Caco-2 (cell line): ENCODE data around the gene IQGAP1. TPM values are rescaled to one million over a fixed set of nuclear protein-coding genes. Genes with fewer than 3 reads are reported as not detected.

ENCODE experiments used
- BruUV-seq: library from RNA; stranded (reverse); fragments of 400-500 nt; replicated peaks from 2 replicates; lab custom pipeline; 2021; lab: Mats Ljungman, UMichigan
- CTCF ChIA-PET: fragments of 300-600 bp; sonication (Branson Sonifier 250); formaldehyde crosslinking; loops from one replicate; lab custom pipeline; 2022; ENCODE audit warnings: antibody characterized with exemption; lab: Charles Lee
- POLR2A ChIA-PET: fragments of 300-600 bp; sonication (Branson Sonifier 250); formaldehyde crosslinking; loops from one replicate; lab custom pipeline; 2022; ENCODE audit warnings: antibody characterized with exemption; lab: Charles Lee
- DNase-seq, 2 experiments: peaks; one replicate each; pipeline versions ENCODE4 v3.0.0 to v3.0.0-alpha.2; 2020 to 2022
- H3K27me3 ChIP-seq: replicated peaks from 2 replicates; pipeline ENCODE4 v1.6.0; 2011; ENCODE audit warnings: low read length; ENCODE audit not compliant: control insufficient read depth, insufficient read depth
- H3K36me3 ChIP-seq: 2 replicates; pipeline ENCODE4 v1.5.1; 2011; ENCODE audit warnings: low read length; ENCODE audit not compliant: control insufficient read depth, insufficient read depth
- H3K4me1 ChIP-seq: fragments of 250-450 bp; sonication (Bioruptor Pico); 2 replicates; pipeline ENCODE4 v1.5.1; 2020; ENCODE audit warnings: mild to moderate bottlenecking
- H3K4me3 ChIP-seq: 2 replicates; pipeline ENCODE4 v1.5.1; 2011; ENCODE audit warnings: low read depth, mild to moderate bottlenecking, control low read depth, low read length
- H3K9me3 ChIP-seq: fragments of 250-450 bp; sonication (Bioruptor Pico); 2 replicates; pipeline ENCODE4 v1.5.1; 2020; ENCODE audit warnings: mild to moderate bottlenecking, moderate library complexity
- H3K27ac Mint-ChIP-seq: one replicate; pipeline ENCODE4 v1.8.0; 2022; ENCODE audit warnings: mixed read lengths; ENCODE audit not compliant: unreplicated experiment
- H3K27me3 Mint-ChIP-seq: one replicate; pipeline ENCODE4 v1.8.0; 2022; ENCODE audit warnings: mixed read lengths; ENCODE audit not compliant: insufficient read depth, unreplicated experiment
- H3K36me3 Mint-ChIP-seq: one replicate; pipeline ENCODE4 v1.8.0; 2022; ENCODE audit warnings: mild to moderate bottlenecking, mixed read lengths; ENCODE audit not compliant: insufficient read depth, unreplicated experiment
- H3K4me1 Mint-ChIP-seq: one replicate; pipeline ENCODE4 v1.8.0; 2022; ENCODE audit warnings: low read depth, mixed read lengths; ENCODE audit not compliant: unreplicated experiment
- H3K4me3 Mint-ChIP-seq: one replicate; pipeline ENCODE4 v1.8.0; 2022; ENCODE audit warnings: mild to moderate bottlenecking, moderate library complexity, mixed read lengths; ENCODE audit not compliant: unreplicated experiment
- H3K9me3 Mint-ChIP-seq: one replicate; pipeline ENCODE4 v1.8.0; 2022; ENCODE audit warnings: mixed read lengths; ENCODE audit not compliant: unreplicated experiment
- intact Hi-C: fragments of 100-400 bp; cut with micrococcal nuclease; formaldehyde crosslinking; loops from one replicate; pipeline ENCODE4 v1.10.0; 2022; ENCODE audit not compliant: unreplicated experiment
- total RNA-seq: library from RNA; stranded (reverse); gene quantifications from 2 replicates; pipeline ENCODE4 v1.2.3, GENCODE V29; 2022
- TF ChIP-seq, protein P1 (sequence below), 2 experiments: fragments of 200-600 bp in 1 of 2; IDR thresholded peaks; 1 replicate in 1 of 2; 2 replicates in 1 of 2; pipeline versions ENCODE4 v1.5.1 to v1.8.0; 2011 to 2022; ENCODE audit warnings: antibody characterized with exemption in 1 of 2, control low read depth in 1 of 2, inconsistent platforms in 1 of 2, low read depth in 1 of 2, low read length in 1 of 2, mild to moderate bottlenecking in 1 of 2, moderate library complexity in 1 of 2; ENCODE audit not compliant: insufficient read depth in 1 of 2, severe bottlenecking in 1 of 2, unreplicated experiment in 1 of 2

Gene IQGAP1
- total RNA-seq, 1 experiment from 2014 or later = 142 TPM

DNA sequence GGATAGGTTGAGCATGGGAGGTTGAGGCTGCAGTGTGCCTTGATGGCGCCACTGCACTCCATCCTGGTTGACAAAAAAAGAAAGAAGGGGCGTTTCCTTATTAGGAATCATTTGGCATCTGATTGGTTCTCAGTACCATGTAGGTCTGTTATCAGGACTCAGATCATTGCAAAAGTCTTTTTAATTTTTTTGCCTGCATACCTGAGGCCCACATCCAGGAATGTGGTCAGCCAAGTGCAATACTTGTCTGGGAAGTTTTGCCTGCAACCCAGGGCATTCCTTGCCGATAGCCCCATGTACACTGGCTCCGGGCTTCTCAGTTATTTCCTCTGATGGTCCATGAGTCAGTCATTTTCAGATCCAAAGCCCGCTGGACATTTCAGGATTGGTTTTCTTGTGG, 91.6 kb downstream of the IQGAP1 start:
- H3K36me3 Mint-ChIP-seq = peaks cover 61% of the 10 kb centered on the region
- H3K4me1 Mint-ChIP-seq = peaks cover 41% of the 10 kb centered on the region
- intact Hi-C loops = loop anchor here (1.0 kb wide), 1 partner anchor 66 kb away; no protein-coding TSS in a partner anchor
- no TSS peak for BruUV-seq
- peak overlapping the region; percentile 57 for H3K4me3 Mint-ChIP-seq
- Histone ChIP-seq H3K9me3 (no peaks in the 10 kb centered on the region), H3K4me3 (no peak overlapping the region), H3K27me3 (no peaks in the 10 kb centered on the region), H3K36me3 (no peaks in the 10 kb centered on the region; the same call in 1 of the 2 replicates), H3K4me1 (peaks cover 29% of the 10 kb centered on the region)
- TF ChIP-seq, protein P1, sequence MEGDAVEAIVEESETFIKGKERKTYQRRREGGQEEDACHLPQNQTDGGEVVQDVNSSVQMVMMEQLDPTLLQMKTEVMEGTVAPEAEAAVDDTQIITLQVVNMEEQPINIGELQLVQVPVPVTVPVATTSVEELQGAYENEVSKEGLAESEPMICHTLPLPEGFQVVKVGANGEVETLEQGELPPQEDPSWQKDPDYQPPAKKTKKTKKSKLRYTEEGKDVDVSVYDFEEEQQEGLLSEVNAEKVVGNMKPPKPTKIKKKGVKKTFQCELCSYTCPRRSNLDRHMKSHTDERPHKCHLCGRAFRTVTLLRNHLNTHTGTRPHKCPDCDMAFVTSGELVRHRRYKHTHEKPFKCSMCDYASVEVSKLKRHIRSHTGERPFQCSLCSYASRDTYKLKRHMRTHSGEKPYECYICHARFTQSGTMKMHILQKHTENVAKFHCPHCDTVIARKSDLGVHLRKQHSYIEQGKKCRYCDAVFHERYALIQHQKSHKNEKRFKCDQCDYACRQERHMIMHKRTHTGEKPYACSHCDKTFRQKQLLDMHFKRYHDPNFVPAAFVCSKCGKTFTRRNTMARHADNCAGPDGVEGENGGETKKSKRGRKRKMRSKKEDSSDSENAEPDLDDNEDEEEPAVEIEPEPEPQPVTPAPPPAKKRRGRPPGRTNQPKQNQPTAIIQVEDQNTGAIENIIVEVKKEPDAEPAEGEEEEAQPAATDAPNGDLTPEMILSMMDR (IDR thresholded peaks at IDR 0.05; ENCODE audit: insufficient read depth in 1 of 2, low read depth in 1 of 2, low read length in 1 of 2, severe bottlenecking in 1 of 2, unreplicated experiment in 1 of 2) = no peak
- no peaks in the 10 kb centered on the region for H3K27me3 Mint-ChIP-seq
- ChIA-PET POLR2A (interaction anchor here (0.5 kb wide), 2 partner anchors 29 to 51 kb away, joined by 3 to 4 read pairs; no protein-coding TSS in a partner anchor), CTCF (interaction anchor here (0.6 to 2.0 kb wide), 5 partner anchors 10 to 228 kb away, joined by 3 to 11 read pairs (median 5); no protein-coding TSS in a partner anchor)
- H3K9me3 Mint-ChIP-seq = no peaks in the 10 kb centered on the region
- peak; percentile 88 for DNase-seq
- H3K27ac Mint-ChIP-seq = peak overlapping the region; percentile 90

DNA sequence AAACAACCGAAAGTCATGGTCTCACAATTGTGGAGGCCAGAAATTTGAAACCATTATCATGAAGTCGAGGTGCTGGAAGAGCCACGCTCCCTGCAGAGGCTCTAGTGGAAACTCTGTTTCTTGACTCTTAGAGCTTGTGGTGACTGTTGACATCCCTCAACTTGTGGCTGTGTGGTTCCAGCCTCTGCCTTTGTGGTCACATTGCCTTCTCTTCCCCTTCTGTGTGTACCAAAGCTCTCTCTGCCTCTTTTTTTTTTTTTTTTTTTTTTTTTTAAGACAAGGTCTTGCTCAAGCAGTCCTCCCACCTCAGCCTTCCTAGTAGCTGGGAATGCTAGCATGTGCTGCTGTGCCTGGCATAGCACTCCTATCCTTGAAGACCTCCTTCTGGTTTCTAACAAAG, 93.0 kb downstream of the IQGAP1 start:
- POLR2A ChIA-PET = interaction anchor here (0.6 to 1.1 kb wide), 2 partner anchors 68 to 114 kb away, joined by 3 to 8 read pairs; no protein-coding TSS in a partner anchor
- CTCF ChIA-PET = interaction anchor here (0.7 to 2.9 kb wide), 6 partner anchors 68 to 352 kb away, joined by 3 to 32 read pairs (median 6); partner anchors contain the start of gene ZNF774
- Mint-ChIP-seq H3K27me3 (no peaks in the 10 kb centered on the region), H3K9me3 (no peaks in the 10 kb centered on the region), H3K4me3 (no peak overlapping the region), H3K27ac (peak overlapping the region; percentile 86), H3K36me3 (peaks cover 67% of the 10 kb centered on the region), H3K4me1 (peaks cover 41% of the 10 kb centered on the region)
- TF ChIP-seq, protein P1 (IDR thresholded peaks at IDR 0.05; ENCODE audit: insufficient read depth in 1 of 2, low read depth in 1 of 2, low read length in 1 of 2, severe bottlenecking in 1 of 2, unreplicated experiment in 1 of 2) = no peak
- intact Hi-C loops = no loop called here
- Histone ChIP-seq H3K4me3 (no peak overlapping the region), H3K27me3 (no peaks in the 10 kb centered on the region), H3K36me3 (no peaks in the 10 kb centered on the region; the same call in 1 of the 2 replicates), H3K9me3 (no peaks in the 10 kb centered on the region), H3K4me1 (peaks cover 29% of the 10 kb centered on the region)
- no peak for DNase-seq
- no TSS peak for BruUV-seq

DNA sequence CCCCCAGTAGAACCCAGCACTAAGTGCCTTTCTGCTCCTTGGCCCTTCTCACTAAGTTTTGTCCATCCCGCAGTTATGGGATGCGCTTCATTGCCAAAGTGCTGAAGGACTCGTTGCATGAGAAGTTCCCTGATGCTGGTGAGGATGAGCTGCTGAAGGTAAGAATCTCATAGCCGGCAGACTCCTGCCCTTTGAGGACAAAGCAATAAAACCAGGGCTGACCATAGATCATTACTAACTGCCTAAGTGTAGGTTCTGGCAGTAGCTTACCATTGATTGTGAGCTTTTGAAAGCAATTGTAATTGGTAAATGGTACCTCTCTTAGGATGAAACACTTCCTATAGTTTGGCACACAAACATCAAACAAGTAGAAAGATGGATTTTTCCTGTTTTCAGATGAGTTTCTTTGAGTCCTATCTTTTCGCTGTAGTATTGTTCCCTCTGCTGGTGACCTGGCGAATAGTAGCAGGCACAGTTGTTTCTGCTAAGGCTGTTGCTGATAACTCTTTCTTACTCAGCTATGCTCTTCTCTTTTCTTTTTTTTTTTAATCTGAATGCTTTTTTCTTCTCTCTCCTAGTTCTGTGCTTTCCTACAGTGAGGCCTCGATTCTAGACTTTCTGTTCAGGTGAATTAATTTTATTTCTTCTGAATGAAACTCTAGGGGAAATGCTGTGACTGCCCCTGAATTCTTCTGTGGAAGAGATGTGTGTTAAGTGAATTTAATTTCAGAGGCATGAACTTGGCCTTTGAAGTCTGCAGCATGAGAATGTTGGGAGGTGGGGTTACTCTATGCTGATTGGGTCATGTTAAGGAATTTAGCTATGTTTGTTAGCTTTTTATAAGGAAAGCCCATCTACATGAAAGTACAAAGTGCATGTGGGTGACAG, 94.3 kb downstream of the IQGAP1 start:
- BruUV-seq = no TSS peak
- Histone ChIP-seq H3K9me3 (no peaks in the 10 kb centered on the region), H3K27me3 (no peaks in the 10 kb centered on the region), H3K36me3 (peaks cover 3% of the 10 kb centered on the region), H3K4me3 (no peak overlapping the region), H3K4me1 (peaks cover 29% of the 10 kb centered on the region)
- DNase-seq = peak; percentile 50 to 62
- intact Hi-C loops = loop anchor here (1.0 kb wide), 3 partner anchors 120 to 189 kb away; no protein-coding TSS in a partner anchor
- Mint-ChIP-seq H3K27me3 (no peaks in the 10 kb centered on the region), H3K4me3 (no peak overlapping the region), H3K36me3 (peaks cover 69% of the 10 kb centered on the region), H3K27ac (no peak overlapping the region), H3K4me1 (peaks cover 34% of the 10 kb centered on the region), H3K9me3 (no peaks in the 10 kb centered on the region)
- TF ChIP-seq, protein P1 (IDR thresholded peaks at IDR 0.05; ENCODE audit: insufficient read depth in 1 of 2, low read depth in 1 of 2, low read length in 1 of 2, severe bottlenecking in 1 of 2, unreplicated experiment in 1 of 2) = peak; percentile 80 to 82
- CTCF ChIA-PET = interaction anchor here (0.6 to 2.9 kb wide), 11 partner anchors 70 to 196 kb away, joined by 3 to 32 read pairs (median 4); partner anchors contain the start of genes IQGAP1 and ZNF774
- POLR2A ChIA-PET = interaction anchor here (0.5 to 1.3 kb wide), 2 partner anchors 94 to 148 kb away, joined by 3 to 4 read pairs; partner anchors contain the start of gene IQGAP1
